Heart right ventricle (tissue), 16 donors: ENCODE measurements around the gene TBATA. TPM values are rescaled to one million over a fixed set of nuclear protein-coding genes. Genes with fewer than 3 reads are reported as not detected.

ENCODE experiments used
- ATAC-seq, 8 donors: fragments of 200-7000 bp; cut with Tn5 transposase; one replicate each; pipeline ENCODE4 v1.9.1; 2020; ENCODE audit warnings: mild to moderate bottlenecking in 8 of 8, moderate library complexity in 8 of 8, moderate number of reproducible peaks in 1 of 8
- DNase-seq, 2 donors: peaks; one replicate each; pipeline ENCODE4 v3.0.0-alpha.2; 2020
- H3K27ac ChIP-seq, 10 donors: fragments of 200-600 bp; sonication (generic) in 2 of 10; one replicate each; pipeline versions ENCODE4 v1.5.0 to v1.8.0; 2020 to 2022; ENCODE audit warnings: mild to moderate bottlenecking in 3 of 10
- H3K27me3 ChIP-seq, 7 donors: fragments of 200-600 bp; one replicate each; pipeline ENCODE4 v1.8.0; 2021 to 2022; ENCODE audit warnings: mild to moderate bottlenecking in 2 of 7
- H3K36me3 ChIP-seq, 9 donors: fragments of 200-600 bp; sonication (generic) in 1 of 9; one replicate each; pipeline versions ENCODE4 v1.5.0 to v1.8.0; 2020 to 2022; ENCODE audit warnings: mild to moderate bottlenecking in 2 of 9
- H3K4me1 ChIP-seq, 9 donors: fragments of 200-600 bp; sonication (generic) in 1 of 9; one replicate each; pipeline versions ENCODE4 v1.5.0 to v1.8.0; 2020 to 2022; ENCODE audit warnings: mild to moderate bottlenecking in 4 of 9
- H3K4me3 ChIP-seq, 10 donors: fragments of 200-600 bp; sonication (generic) in 2 of 10; one replicate each; pipeline versions ENCODE4 v1.5.0 to v1.8.0; 2020 to 2022; ENCODE audit warnings: mild to moderate bottlenecking in 7 of 10, moderate library complexity in 2 of 10
- H3K9me3 ChIP-seq, 11 donors: fragments of 200-600 bp in 10 of 11; sonication (generic) in 2 of 11; one replicate each; pipeline versions ENCODE4 v1.5.0 to v1.8.0; 2013 to 2022; ENCODE audit warnings: mild to moderate bottlenecking in 2 of 11, control low read depth in 1 of 11, moderate library complexity in 1 of 11
- WGBS, 2 donors: extraction: QIAGEN DNeasy Blood & Tissue Kit; methylation state at CpG; one replicate each; pipeline ENCODE4 v1.1.7; 2013; ENCODE audit warnings: inconsistent platforms in 1 of 2; 5-methylcytosine and 5-hydroxymethylcytosine counted together
- intact Hi-C, 10 donors: fragments of 100-400 bp; cut with DNase I; formaldehyde crosslinking; loops; one replicate each; pipeline versions ENCODE4 v1.11.1 to v1.14.2; 2022
- polyA plus RNA-seq, 2 donors: library from polyadenylated mRNA; stranded (reverse); fragments of 200-250 nt; gene quantifications; one replicate each; pipeline ENCODE4 v1.2.3, GENCODE V29; 2013
- total RNA-seq, 10 donors: library from RNA; stranded (reverse); fragmentation: NEBNext Ultra II Directional in 3 of 10; extraction: Animal tissue kit (Norgen Biotek cat#: 25700) in 3 of 10; gene quantifications; one replicate each; pipeline versions ENCODE4 v1.2.1 to v1.2.4, GENCODE V29; 2021 to 2023
- TF ChIP-seq, protein P1 (sequence below), 9 donors: fragments of 200-600 bp; sonication (generic) in 2 of 9; IDR thresholded peaks; one replicate each; pipeline versions ENCODE4 v1.5.0 to v1.8.0; 2021 to 2022; ENCODE audit warnings: antibody characterized with exemption in 9 of 9, mild to moderate bottlenecking in 5 of 9, moderate library complexity in 1 of 9
- donor health status: Arrhythmogenic right ventricular cardiomyopathy.
- donor health status: ischemic (EF 13 %, LVEDD 7.1; RV severe dilation, severe dysfunction).
- donor health status: healthy with polysubstance abuse.
- donor health status: DM: no; HTN: yes; CAD: no.
- donor health status: DM: no; HTN: no; CAD: no.
- donor health status: ischemic (EF 25% LVEDD 6.9; RV normal size, moderate dysfunction).
- donor health status: ischemic (EF 25% LVEDD 5.7; RV mildly dilated, moderate dysfunction).
- donor health status: healthy.
- donor health status: DM: yes; HTN: yes; CAD: no.
- donor health status: Ischemic cardiomyopathy.
- donor health status: ischemic (EF 35%, LVEDD 5.7; RV mildly dilated, moderate dysfunction).
- donor health status: nonischemic (EF 11% LVEDD 7.7; RV severe dilation, severe dysfunction).
- donor health status: DM: yes; HTN: yes; CAD: no.
- donor health status: PGD.
- donor health status: ischemic (EF 29% LVEDD 5.4; RV normal size, mild dysfunction).
- donor health status: nonischemic (EF 23%, LVEDD 6.1; RV moderate dilation, normal function).

TBATA gene
- total and polyA plus RNA-seq, 12 donors, result not detected

DNA sequence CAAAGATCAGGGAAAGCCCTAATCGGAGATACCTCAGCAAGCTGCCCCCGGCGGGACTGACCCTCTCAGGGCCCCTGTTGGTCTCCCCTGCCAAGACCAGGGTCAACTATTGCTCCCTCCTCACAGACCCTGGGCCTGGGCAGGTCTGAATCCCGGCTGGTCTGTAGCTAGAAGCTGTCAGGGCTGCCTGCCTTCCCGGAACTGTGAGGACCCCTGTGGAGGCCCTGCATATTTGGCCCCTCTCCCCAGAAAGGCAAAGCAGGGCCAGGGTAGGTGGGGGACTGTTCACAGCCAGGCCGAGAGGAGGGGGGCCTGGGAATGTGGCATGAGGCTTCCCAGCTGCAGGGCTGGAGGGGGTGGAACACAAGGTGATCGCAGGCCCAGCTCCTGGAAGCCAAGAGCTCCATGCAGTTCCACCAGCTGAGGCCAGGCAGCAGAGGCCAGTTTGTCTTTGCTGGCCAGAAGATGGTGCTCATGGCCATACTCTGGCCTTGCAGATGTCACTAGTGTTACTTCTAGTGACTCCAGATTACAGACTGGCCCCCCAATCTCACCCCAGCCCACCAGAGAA is 24.1 kb downstream of the TBATA start:
- Histone ChIP-seq H3K27me3 (peaks cover 0 to 11% (median 0%) of the 10 kb centered on the region in 7 donors), H3K4me3 (no peak overlapping the region), H3K36me3 (no peaks in the 10 kb centered on the region), H3K4me1 (peaks cover 0 to 11% (median 4%) of the 10 kb centered on the region in 9 donors), H3K27ac (no peak overlapping the region), H3K9me3 (peaks cover 0 to 6% (median 0%) of the 10 kb centered on the region in 11 donors)
- ATAC-seq (peak in 6 of 8 donors; percentile 15 to 43 (median 34)), DNase-seq (no peak)
- 79 to 85% methylated on average over 7 of the region's 7 CpGs for WGBS, 2 donors
- intact Hi-C loops, result loop anchor here in 6 of 10 donors (2.0 to 5.0 kb wide), 7 partner anchors 116 to 299 kb away; no protein-coding TSS in a partner anchor
- TF ChIP-seq, protein P1, sequence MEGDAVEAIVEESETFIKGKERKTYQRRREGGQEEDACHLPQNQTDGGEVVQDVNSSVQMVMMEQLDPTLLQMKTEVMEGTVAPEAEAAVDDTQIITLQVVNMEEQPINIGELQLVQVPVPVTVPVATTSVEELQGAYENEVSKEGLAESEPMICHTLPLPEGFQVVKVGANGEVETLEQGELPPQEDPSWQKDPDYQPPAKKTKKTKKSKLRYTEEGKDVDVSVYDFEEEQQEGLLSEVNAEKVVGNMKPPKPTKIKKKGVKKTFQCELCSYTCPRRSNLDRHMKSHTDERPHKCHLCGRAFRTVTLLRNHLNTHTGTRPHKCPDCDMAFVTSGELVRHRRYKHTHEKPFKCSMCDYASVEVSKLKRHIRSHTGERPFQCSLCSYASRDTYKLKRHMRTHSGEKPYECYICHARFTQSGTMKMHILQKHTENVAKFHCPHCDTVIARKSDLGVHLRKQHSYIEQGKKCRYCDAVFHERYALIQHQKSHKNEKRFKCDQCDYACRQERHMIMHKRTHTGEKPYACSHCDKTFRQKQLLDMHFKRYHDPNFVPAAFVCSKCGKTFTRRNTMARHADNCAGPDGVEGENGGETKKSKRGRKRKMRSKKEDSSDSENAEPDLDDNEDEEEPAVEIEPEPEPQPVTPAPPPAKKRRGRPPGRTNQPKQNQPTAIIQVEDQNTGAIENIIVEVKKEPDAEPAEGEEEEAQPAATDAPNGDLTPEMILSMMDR (IDR thresholded peaks at IDR 0.05), result peak in 4 of 9 donors; percentile 22 to 37 (median 30)

DNA sequence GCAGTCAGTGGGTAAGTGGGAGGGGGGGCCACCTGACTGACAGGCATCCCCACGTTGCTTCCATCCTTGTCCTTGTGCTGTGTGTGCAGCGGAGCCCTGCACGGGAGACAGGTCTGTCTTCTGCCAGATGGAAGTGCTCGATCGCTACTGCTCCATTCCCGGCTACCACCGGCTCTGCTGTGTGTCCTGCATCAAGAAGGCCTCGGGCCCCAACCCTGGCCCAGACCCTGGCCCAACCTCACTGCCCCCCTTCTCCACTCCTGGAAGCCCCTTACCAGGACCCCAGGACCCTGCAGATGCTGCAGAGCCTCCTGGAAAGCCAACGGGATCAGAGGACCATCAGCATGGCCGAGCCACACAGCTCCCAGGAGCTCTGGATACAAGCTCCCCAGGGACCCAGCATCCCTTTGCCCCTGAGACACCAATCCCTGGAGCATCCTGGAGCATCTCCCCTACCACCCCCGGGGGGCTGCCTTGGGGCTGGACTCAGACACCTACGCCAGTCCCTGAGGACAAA is 24.8 kb downstream of the TBATA start:
- intact Hi-C loops, result loop anchor here in 6 of 10 donors (2.0 to 5.0 kb wide), 7 partner anchors 117 to 298 kb away; no protein-coding TSS in a partner anchor

DNA sequence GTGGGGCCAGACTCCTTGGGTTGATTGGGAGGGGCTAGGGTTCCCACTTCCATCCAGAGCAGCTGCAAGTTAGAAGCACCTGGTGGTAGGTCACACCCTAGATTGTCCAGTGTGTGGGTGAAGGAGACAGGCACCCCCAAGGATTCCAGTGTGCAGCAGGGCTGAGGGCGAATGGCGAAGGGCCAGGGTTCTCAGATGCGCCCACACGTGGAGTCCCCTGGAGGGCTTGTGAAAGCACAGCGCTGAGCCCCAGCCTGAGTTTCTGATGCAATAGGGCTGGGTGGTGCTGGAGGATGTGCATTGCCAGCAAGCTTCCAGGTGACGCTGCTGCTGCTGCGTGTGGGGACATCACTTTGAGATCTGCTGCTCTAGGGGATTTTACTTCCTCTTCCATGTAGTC is 25.4 kb downstream of the TBATA start:
- Histone ChIP-seq H3K36me3 (no peaks in the 10 kb centered on the region), H3K4me3 (no peak overlapping the region), H3K9me3 (no peaks in the 10 kb centered on the region), H3K4me1 (peaks cover 0 to 13% (median 5%) of the 10 kb centered on the region in 9 donors), H3K27me3 (peaks cover 0 to 1% (median 0%) of the 10 kb centered on the region in 7 donors), H3K27ac (no peak overlapping the region)
- DNase-seq, result no peak
- TF ChIP-seq, protein P1 (IDR thresholded peaks at IDR 0.05), result no peak
- 55 to 78% methylated on average over 7 of the region's 7 CpGs for WGBS, 2 donors
- intact Hi-C loops, result loop anchor here (1.0 to 10.0 kb wide), 16 partner anchors 118 to 299 kb away; no protein-coding TSS in a partner anchor
- peak in 5 of 8 donors; percentile 11 to 51 (median 23) for ATAC-seq

More for the DNA sequence above, 24.8 kb downstream of the TBATA start:
- Histone ChIP-seq H3K36me3 (no peaks in the 10 kb centered on the region), H3K4me3 (no peak overlapping the region), H3K4me1 (peaks cover 0 to 11% (median 4%) of the 10 kb centered on the region in 9 donors), H3K27me3 (peaks cover 0 to 6% (median 0%) of the 10 kb centered on the region in 7 donors), H3K9me3 (no peaks in the 10 kb centered on the region), H3K27ac (no peak overlapping the region)
- TF ChIP-seq, protein P1 (IDR thresholded peaks at IDR 0.05), result no peak
- WGBS, 2 donors, result 71 to 83% methylated on average over 12 of the region's 12 CpGs
- peak in 2 of 8 donors; percentile 3 to 25 for ATAC-seq
- no peak for DNase-seq

DNA sequence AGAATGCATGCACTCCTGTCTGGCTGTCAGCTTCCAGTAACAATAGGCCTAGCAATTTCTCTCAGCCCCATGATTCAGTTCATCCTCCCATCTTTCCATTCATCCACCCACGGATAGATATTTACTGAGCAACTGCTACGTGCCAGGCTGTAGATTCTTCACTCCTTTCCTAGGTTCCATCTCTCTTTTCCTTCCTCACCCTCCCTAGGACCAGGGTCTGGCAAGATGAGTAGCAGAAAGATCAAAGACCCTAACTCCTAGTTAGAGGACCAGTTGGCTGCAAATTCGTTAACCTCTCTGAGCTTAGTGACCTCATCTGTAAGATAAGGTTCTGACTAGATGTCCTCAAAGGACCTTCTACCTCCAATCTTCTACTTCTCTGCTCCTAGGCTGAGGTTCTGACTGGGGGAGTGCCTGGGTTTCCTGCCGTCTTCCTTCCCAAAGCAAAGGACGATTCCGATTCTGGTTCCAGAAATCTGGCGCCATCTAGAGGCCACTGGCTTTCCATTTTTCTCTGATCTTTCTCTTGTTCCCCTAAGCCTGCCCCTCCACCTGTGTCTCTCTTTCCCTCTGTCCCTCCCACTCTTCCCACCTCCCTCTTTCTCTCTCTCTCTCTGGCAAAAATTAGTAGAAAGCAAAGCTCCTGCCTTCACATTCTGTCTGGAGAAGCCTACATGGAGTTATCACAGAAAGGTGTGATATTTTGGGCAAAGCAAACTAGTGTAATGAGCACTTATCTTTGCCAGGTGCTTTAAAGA is 26.2 kb downstream of the TBATA start:
- H3K9me3 ChIP-seq, result no peaks in the 10 kb centered on the region
- no peak overlapping the region for H3K4me3 ChIP-seq
- no peaks in the 10 kb centered on the region for H3K36me3 ChIP-seq
- TF ChIP-seq, protein P1 (IDR thresholded peaks at IDR 0.05), result peak; percentile 61 to 85 (median 77)
- H3K27ac ChIP-seq, result no peak overlapping the region
- WGBS, 2 donors, result 25 to 28% methylated on average over 7 of the region's 7 CpGs
- intact Hi-C loops, result loop anchor here in 9 of 10 donors (1.0 to 10.0 kb wide), 12 partner anchors 123 to 298 kb away; no protein-coding TSS in a partner anchor
- DNase-seq, result peak in 1 of 2 donors; percentile 85
- H3K27me3 ChIP-seq, result no peaks in the 10 kb centered on the region
- peaks cover 0 to 21% (median 13%) of the 10 kb centered on the region in 9 donors for H3K4me1 ChIP-seq
- peak; percentile 20 to 78 (median 66) for ATAC-seq
